SU-DHL-6 (cell line): ENCODE measurements around the gene RFTN1.

Experiments used
- CTCF ChIP-seq: fragments of 200-600 bp; sonication (generic); IDR thresholded peaks from one replicate; pipeline ENCODE4 v1.5.1; 2017; ENCODE audit warnings: antibody characterized with exemption, mild to moderate bottlenecking, low read length, moderate library complexity; ENCODE audit not compliant: insufficient read depth, poor library complexity, severe bottlenecking
- EZH2phosphoT487 ChIP-seq: fragments of 200-600 bp; sonication (generic), shearing (Covaris generic); conservative IDR thresholded peaks from 2 replicates; pipeline ENCODE4 v1.6.1; 2018; ENCODE audit warnings: mild to moderate bottlenecking, antibody characterized with exemption, low read length, moderate library complexity, mixed read lengths

GRCh38 chr3:16559653-16560365, 46.3 kb upstream of the RFTN1 start:
- no peak for TF ChIP-seq CTCF
- TF ChIP-seq EZH2phosphoT487, result no peak
